Activated CD8-positive, alpha-beta memory T cell treated with anti-CD3 and anti-CD28 coated beads, Interleukin-2, amount 50 U/mL, for 1 hour (primary cell): ENCODE data around the gene ZNF653.
A peak's percentile ranks its signal among the peaks of the same experiment; 100 is the strongest.

Experiments used
- DNase-seq: peaks from one replicate; pipeline ENCODE4 v3.0.0-alpha.2; 2020; ENCODE audit errors: extremely low read depth

Gene ZNF653

DNA sequence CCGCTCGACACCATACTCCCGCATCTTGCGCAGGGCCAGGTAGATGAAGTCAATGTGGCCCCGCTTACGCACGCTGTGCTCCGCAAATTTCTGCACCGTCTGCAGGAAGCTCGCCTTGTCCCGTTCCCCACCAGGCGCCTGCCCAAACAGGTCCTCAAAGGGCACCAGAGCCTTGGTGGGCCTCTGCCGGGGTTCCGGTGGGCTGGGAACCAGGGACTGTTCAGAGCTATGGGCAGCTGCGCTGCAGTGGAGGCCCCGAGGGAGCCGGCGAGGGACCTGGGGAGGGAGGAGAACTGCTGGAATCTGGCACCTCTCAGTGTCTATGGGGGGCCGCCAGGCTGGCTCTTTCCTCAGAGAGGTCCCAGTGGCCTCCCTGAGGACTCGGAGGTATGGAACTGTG lies 8.3 kb upstream of the ZNF653 start:
- no peak for DNase-seq

DNA sequence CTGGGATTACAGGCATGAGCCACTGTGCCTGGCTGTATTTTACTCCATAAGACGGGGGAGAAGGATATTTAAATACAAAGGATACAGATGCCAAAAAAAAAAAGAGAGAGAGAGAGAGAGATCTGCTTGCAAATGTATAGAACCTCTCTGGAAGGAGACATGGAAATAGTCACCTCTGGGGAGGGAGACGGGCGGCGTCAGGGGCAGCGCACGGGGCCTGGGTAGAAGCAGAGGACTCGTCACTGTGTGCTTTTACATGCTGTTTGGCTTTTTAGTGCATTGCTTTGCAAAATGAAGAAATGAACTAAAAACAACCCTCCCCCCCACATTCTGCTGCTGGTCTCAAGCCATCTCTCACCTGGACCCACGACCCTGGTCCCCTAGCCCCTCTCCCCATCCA lies 4.8 kb upstream of the ZNF653 start:
- no peak for DNase-seq

DNA sequence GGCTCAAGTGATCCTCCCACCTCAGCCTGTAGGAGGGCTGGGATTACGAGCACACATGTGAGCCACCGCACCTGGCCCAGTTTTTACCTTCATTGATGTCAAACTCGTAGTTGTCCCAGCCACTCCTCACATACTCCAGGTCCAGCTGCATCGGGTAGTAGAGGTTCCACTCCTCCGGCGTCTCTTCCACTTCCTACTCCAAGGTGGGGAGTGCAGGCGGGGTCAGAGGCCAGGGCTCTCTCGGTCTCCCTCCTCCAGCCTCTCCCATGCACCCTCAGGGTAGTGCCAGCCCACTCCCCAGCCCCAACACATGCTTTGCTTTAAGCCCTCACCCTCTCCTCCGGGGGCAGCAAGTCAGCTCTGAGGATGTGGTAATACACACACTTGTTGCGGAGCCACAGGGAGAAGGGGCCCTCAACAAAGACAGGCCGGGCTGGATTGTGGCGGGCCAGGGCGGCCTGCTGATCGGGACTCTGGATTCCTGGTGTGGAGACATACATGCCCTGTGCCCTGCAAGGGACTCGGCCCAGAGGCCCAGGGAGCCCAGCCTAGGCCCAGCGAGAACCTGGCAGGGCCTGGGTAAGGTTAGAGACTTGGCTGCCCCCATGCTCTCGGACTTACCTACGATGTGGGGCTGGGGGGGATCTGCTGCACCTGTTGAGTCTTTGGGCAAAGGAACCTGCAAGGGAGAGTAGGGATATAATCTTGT lies 1.9 kb upstream of the ZNF653 start:
- DNase-seq = no peak

DNA sequence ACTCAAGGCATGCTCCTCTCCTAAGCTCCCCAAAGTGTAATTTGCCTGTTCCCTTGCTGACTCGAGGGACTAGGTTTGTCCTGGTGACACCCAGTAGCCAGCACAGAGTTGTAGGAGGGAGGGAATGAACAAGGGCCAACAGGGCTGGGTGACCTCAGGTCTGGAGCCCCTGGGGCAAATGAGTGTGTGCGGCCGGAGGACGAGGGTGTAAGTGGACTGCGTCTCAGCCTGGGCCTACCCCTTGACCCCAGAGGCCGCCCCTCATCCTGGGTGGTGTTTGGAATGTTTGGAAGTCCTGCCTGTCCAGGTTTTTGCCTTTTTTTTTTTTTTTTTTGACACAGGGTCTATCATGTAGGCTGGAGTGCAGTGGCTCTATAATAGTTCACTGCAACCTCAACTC lies 1.3 kb upstream of the ZNF653 start:
- no peak for DNase-seq

DNA sequence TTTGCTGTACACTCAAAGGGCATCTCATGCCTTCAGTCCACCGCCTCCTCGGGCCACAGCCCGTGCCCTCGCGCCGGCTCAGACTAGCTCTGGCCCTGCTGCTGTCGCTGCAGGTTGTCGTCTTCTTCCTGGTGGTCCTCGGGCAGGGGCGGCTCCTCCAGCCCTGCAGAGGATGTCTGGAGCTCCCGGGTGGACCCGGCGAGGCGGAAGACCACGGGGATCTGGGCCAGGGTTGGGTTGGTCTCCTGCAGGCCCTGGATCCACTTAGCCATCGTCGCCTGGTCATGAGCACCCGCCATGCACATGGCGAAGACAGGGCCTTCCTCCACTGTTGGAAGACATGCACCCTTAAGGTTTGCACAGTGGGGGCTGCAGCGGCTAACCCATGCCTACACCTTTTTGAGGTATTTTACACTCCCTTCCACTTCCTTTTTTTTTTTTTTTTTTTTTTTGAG lies 489 bp upstream of the ZNF653 start:
- DNase-seq = no peak

DNA sequence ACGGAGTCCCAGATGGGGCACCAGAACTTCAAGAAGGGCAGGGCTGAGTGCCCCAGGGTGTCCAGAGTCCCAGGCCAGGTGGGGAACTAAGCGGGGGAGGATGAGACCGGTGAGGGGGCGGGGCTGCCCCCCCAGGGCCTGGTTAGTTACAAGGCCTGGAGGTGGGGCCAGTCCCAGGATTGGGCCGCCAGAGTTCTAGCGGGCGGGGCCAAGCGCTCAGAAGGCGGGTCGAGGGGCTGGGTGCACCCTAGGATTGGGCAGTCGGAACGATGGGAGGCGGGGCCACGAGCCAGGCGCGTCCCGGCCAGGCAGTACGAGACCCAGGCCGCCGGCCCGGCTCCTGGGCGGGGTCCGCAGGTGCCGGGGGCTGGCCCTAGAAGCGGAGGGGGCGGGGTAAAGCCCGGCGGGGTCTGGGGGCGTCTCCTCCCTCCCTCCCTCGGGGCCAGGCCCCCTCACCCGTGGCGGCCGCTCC lies 571 bp downstream of the ZNF653 start:
- peak; percentile 89 for DNase-seq

DNA sequence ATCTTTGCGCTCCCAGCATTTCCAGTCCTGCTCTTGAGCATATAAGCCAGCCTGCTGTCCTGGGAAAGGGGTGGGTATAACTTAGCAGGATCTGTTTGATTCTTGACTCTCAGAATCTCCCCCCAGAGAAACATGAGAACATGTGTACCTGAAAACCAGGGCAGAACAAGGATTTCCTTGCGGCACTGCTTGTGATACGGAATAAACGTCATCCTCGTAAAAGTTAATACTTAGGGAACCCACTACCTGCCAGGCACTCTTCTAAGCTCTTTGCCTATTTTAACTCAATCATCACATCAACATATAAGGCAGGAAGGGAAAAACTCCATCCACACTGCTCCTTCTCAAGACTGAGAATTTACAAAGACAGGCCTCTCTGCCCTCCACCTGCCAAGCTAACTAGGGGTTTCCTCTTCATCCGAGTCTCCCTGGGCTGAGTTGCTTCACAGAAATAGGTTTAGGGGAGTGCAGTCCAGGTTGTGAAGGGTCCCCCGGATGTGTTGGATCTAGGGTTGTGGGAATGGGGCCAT lies 1.1 kb downstream of the ZNF653 start:
- no peak for DNase-seq

DNA sequence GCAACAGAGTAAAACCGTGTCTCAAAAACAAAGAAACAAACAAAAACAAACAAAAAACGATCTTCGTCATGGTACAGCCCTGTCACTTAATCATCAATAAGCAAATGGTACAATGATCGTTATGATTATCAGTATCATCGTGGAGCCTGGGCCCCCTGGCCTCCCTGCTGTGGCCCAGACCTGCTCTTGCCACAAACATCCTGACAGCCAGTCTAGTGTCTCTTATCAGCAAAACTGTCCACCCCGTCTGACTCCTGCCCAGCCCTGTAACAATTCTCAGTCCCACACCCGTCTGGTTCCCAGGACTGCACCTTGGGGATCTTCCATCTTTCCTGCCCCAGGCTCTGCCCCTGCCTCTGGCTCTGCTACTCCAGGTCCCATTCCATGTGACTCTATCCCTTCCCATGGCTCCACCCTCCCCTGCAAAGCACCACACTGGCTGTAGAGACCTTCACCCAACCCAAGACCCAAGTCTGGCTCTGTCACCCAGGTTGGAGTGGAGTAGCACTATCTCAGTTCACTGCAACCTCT lies 5.7 kb downstream of the ZNF653 start:
- no peak for DNase-seq

DNA sequence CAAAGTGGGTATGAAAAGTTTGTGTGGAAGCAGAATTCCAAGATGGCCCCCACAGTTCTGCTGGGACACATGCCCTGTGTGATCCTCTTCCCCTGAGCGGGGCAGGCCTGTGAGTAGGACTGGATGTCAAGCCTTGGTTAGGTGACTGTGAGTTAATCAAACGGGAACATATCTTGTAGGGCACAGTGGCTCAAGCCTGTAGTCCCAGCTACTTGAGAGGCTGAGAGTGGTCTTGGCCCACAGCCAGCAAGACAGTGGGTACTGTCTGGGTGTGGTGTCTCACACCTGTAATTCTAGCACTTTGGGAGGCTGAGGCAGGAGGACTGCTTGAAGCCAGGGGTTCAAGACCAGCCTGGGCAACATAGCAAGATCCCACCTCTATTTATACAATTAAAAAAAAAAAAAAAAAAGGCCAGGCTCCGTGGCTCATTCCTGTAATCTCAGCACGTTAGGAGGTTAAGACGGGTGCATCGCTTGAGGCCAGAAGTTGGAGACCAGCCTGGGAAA lies 6.4 kb downstream of the ZNF653 start:
- DNase-seq = no peak

DNA sequence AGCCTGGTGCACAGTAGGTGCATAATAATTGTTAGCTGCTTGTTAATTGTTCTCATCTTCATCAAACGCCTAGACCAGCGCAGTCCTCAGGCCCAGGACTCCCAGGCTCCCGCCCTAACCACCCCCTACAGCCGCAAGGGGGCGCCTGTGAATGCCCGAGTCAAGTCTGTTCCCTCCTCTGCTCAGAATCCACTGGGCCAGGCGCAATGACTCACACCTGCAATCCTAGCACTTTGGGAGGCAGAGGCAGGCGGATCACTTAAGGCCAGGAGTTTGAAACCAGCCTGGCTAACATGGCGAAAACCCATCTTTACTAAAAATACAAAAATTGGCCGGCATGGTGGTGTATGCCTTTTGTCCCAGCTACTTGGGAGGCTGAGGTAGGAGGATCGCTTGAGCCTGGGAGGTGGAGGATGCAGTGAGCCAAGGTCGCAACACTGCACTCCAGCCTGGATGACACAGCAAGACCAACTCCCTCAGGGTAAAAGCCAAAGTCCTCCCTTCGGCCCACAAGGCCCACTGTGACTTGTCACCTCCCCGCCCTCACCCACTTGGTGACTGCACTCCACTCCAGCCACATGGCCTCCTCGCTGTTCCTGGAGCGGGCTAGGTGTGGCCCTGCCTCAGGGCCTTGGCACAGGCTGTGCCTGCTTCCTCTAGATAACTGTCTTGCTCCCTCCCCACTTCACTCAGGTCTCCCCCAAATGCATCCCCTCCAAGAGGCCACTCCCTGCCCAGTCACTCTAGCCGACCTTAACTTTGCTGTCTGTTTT lies 9.1 kb downstream of the ZNF653 start:
- DNase-seq = no peak

DNA sequence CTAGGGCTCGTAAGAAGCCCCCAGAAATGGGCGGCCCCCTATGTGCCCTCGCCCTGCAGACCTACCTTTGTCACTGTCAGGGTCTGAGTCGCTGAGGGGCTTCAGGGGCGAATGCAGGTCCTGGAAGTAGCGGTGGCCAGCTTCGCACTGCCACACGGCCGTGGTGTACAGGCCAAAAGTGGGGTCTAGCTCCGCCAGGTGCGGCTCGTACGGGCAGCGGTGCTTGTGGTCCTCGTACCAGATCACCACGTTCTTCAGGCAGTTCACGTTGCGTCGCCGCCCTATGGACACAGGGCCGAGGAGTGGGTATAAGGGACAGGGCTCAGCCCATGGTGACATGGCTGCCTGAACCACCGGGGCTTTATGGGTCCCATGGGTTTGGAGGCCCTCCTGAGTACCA lies 9.8 kb downstream of the ZNF653 start:
- no peak for DNase-seq

DNA sequence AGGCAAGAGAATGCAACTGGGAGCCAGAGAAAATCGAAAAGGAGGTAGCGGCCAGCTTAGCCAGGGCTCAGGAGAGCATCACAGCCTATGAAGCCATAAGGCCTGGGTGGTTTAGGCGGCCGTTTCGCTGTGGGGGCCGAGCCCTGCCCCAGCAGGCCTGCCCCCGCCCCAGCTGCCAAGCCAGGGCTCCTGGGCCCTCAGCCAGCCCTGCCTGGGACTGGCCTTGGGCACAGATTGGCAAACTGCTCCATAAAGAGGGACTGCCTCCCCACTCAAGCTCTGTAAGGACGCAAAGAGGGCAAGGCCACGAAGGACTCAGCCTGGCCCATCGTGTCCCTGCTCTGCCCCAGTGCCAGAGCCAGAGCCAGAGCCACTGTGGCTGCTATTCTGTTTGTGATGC lies 10.2 kb downstream of the ZNF653 start:
- no peak for DNase-seq

DNA sequence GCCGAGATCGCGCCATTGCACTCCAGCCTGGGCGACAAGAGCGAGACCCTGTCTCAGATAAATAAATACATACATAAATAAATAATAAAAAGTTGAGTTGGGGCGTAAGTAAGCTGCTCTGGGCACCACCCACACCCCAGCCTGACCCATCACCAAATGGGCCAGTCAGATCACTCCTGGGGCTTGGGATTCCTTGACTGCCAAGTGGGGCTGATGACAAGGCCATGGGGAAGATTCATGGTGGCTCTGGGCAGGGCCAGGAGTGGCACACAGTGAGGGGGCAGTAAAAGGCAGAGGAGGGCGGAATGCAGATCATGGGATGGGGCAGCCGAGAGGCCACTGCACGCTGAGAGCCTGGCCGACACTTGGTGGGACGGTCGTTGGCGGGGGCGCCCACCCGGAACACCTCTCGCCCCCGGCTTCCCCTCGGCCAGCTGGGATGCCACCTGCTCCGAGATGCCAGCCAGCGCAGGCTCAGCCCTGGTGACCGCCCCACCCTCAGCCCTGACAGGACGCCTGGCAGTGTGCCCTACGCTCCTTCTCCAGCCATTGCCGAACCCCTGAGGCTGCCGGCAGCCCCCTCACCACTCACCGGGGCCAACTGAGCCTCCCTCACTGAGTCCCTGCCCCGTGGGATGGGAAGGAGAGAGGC lies 10.9 kb downstream of the ZNF653 start:
- no peak for DNase-seq

DNA sequence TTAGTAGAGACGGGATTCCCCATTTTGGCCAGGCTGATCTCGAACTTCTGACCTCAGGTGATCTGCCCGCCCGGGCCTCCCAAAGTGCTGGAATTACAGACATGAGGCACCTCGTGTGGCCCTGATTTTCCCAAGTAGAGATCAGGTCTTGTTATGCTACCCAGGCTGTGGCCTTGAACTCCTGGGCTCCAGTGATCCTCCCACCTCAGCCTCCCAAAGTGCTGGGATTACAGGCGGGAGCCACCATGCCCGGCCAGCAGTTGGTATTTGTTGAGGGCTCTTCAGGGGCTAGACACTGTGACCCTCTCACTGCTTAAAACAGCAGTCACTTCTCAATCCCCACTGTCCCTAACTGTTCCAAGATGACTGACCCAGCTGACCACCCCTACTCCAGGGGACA lies 16.3 kb downstream of the ZNF653 start:
- DNase-seq = no peak

DNA sequence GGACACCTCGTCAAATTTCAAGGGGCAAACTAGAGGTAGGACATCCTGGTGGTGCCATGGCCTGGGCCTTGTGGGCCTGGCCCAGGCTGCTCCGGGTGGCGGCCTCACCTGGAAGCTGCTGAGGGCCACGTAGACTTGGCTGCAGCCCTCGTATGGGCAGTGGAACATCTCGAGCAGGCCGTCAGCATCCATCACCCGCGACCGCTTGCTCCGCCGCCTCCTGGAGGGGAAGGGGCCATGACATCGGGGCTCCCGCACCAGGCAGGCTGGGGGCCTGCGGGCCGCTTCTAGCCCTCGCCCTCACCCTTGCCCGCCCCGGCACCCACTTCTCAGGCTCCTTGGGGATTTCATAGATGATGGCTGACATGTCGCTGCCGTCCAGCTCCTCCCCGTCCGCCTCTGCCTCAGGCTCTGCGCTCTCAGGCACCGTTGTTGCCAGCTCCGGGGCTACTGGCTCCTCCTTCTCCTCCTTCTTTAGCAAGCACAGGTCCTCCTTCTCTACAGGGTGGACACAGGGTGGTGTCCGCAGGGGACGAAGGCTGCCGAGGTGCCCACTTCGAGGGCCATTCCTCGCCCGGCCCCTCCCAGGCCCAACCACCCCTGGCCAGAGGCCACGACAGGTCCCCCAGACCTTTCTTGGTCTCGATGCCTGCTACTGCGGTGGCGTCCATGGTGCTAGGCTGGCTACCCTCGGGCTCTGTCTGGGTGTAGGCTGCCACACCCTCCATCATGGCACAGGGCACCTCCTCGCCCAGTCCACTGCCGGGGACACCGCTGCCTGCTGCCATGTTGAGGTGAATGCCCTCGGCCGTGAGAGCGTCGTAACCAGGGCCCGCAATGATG lies 18.8 kb downstream of the ZNF653 start:
- no peak for DNase-seq

DNA sequence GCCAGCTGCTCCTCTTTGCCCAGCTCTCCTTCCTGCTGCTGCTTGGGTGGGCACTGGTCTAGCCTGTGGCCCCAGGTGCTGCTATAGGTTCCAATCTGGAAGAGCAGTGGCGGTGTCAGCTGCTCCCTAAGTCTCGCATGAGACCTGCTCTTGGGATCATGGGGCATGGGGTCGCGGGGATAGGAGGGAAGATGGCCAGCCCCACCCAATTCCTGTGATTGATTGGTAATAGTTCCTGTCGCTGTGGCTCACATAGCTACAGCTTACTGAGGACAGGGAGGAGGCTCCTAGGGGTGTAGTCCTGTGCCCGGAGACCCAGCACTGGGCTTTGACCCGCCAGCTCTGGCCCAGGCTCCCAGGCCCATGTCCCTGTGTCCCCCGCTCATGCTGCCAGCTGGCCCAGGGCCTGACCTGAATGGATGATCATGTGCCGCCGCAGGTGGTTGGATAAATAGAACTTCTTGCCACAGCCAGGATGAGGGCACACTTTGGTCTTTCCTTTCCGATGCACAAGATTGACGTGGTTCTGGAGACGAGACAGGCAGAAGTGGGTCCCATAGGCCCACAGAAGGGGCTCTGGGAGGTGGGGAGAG lies 20.3 kb downstream of the ZNF653 start:
- DNase-seq = no peak

DNA sequence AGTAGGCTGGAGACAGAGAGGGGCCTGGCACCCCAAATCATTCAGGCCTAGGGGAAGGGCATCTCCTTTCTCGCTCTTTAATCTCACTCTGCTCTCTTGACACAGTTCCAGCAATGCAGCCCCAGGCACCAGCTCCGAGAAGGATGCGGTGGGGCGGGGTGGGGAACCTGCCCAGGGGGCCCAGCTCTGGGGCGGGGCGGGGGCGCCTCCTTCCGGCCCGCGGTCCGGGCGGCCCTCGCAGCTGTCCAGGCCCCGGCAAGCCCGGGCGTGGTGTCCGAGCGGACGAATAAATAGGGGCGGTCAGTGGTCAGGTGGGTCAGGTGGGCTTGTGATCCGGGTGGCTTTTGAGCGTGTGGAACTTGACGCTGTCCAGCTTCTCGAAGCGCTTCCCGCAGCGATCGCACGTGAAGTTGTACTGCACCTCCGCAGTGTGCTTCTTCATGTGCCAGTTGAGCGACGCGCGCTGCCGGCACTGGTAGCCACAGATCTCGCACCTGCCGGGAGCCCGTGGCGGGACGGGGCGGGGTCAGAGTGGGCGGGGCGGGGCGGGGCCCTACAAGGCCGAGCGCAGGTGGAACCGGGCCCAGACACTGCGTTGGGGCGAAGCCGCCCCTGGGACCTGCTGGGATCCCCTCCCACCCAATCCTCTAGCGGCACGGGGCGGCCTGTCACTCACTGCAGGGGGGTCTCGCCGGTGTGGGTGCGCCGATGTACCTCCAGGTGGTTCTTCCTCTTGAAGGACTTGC lies 22.1 kb downstream of the ZNF653 start:
- no peak for DNase-seq

DNA sequence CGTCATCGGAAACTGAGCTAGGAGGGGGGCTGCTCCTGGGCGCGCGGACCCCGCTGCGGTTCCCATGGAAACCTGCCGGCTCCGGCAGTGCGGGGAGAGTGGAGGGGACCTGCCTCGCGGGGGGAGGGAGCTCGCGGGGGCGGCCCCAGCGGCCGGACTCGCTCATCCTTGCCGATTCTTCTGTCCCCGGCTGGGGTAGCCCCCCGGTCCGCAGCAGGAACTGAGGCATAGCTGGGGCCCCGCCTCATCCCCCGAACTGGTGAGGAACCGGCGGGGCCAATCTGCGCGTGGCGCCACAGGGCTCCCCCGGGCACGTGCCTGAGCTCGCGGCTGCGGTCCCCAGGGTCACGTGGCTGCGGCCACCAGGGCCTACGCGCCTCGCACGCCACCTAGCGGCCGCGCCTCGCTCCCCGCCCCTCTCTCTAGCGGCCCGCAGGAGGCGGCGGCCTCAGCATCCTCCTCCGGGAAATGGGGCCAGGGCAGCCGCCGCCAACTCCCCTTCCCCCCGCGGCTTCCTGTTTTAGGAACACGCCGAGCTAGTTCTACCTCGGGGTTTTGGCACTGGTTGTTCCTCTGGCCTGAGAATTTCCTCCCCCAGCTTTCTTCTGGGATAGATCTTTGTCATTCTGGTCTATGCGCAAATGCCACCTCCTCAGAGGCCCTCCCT lies 23.1 kb downstream of the ZNF653 start:
- DNase-seq = peak; percentile 25
